Measurements from ENCODE around the gene POC1A.
A peak's percentile ranks its signal among the peaks of the same experiment; 100 is the strongest.

The POC1A gene

GRCh38 chr3:52154135-52155094 lies at the start of gene POC1A:
Gene POC1A, minus strand, starts transcription at chr3:52154423. Its CDS starts 51 bp downstream, at chr3:52154372.
- DNase-seq, result peak; percentile 85

GRCh38 chr3:52203701-52204100 lies 49.5 kb upstream of the POC1A start:
- DNase-seq, result no peak

GRCh38 chr3:52202384-52203077 lies 48.3 kb upstream of the POC1A start:
- DNase-seq, result no peak

- DNase-seq, result no peak
These were observed 46.9 kb upstream of the POC1A start for GRCh38 chr3:52200981-52201679.

DNA sequence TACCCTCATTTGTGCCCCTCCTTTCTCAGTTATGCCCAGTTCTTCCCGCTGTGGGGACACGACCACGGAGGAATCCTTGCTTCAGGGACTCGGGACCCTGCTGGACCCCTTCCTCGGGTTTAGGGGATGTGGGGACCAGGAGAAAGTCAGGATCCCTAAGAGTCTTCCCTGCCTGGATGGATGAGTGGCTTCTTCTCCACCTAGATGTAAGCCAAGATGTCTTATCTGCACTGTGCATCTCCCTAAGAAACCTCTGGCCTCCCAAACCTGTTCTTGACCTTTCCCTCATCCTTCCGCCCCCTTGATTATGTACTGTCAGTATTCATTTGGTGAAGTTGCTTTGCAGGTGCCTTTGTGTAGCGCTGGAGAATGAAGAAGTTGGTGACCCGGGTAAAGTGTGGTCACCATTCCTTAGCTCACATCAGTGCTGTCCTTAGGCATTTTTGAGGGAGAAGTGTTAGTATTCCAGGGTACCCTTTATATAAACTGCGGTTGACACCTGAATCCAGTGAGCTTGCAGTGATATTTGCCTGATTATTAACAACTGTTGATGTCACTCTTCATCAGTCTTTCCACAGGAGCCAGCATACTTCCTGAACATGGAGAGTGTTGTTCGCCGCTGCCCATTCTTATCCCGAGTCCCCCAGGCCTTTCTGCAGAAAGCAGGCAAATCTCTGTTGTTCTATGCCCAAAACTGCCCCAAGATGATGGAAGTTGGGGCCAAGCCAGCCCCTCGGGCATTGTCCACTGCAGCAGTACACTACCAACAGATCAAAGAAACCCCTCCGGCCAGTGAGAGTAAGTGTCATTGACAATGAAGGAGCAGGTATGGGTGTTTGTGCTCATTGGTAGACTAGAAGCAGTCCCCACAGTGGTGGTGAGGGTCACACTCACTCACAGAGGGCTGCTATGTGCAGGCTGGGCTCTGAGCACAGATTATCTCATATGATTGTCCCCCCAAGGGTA lies 44.7 kb upstream of the POC1A start:
- no peak for DNase-seq

DNA sequence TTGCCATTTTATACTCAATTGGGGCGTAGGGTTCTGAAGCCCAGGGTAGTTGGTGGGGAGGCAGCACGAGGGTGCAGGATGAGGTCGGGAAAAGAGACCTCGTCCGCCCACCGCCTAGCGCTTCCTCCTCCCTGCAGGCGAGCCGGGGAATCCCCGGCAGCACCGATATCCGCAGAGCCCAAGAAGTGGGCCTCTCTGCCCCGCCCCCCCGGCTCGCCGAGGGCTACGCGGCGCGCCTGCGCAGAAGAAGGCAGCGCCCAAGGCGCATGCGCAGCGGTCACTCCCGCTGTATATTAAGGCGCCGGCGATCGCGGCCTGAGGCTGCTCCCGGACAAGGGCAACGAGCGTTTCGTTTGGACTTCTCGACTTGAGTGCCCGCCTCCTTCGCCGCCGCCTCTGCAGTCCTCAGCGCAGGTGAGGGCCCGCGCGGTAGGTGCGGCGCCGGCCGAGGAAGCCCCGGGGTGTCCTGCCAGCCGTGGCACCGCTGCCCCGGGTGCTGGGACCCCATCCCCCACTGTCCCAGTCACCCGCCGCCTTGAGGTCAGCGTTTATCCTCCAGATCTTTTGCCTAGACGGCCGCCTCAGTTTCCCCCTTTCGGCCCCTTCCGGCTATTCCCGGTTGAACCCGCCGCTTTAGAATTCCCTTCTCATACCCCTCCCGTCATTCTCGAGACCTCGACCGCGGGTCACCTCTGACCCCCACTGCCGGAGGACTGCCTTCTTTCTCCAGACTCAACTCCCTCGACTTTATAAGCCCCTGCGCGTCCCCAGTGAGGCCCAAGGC lies 43.8 kb upstream of the POC1A start, which contains the start of gene ALAS1:
ALAS1 (plus strand) TSS at position 319 of the 784 bp plus-strand sequence. CDS start 1,082 bp downstream, outside the sequence.
- DNase-seq, result peak; percentile 94

DNA sequence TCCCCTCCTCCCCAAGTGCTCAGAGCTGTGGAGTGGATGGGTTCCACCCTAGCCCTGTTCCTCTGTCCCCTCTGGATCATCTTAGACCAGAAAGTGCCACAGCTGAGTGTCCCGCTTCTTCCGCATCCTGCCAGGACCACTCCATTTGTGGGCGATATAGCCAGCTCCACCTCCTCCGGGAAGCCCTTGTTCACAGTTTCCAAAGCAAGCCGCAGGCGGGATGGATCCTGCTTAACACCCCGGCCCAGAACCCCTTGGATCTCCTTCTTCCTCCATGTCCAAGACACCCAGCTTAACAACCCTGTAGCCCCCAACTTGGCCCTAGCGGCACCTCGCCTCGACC lies 43.2 kb upstream of the POC1A start:
- no peak for DNase-seq

GRCh38 chr3:52196977-52197376 lies 42.8 kb upstream of the POC1A start:
- no peak for DNase-seq

GRCh38 chr3:52195823-52196331 lies 41.7 kb upstream of the POC1A start:
- DNase-seq, result no peak

DNA sequence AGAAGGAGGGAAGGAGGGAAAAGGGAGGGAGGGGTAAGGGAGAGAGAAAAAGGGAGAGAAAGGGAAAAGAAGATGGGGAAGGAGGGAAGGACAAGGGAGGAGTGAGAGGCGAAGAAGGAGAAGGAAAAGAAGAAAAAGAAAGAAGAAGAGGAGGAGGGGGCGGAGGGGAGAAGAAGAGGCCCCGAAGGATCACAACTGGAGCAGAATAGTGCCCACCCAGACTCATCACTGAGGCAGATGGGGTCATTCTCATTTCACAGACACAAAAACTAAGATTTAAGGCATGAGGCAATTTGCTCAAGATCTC lies 41.0 kb upstream of the POC1A start:
- DNase-seq, result no peak

- no peak for DNase-seq
These were observed 40.5 kb upstream of the POC1A start for GRCh38 chr3:52194485-52195290.

- DNase-seq, result no peak
These were observed 38.8 kb upstream of the POC1A start for GRCh38 chr3:52193065-52193464.

DNA sequence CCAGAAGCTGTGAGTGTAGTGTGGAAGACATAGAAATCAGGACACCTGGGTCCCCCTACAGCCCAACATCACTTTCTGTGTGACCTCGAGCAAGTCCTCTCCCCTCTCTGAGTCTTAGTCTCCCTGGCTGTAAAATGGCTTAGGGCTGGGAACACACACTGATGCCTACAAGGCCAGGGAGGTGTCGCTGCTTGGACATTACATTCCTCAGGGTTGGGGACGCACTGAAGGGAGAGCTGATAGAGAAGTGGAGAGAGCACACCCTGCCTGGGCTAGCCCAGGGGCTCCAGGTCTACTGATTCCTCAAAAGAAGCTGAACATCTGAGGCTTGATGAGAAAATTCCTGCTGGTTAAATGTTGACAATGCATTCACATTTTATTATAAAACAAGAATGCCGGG lies 37.4 kb upstream of the POC1A start:
- no peak for DNase-seq

- no peak for DNase-seq
These were observed 36.3 kb upstream of the POC1A start for GRCh38 chr3:52190294-52191074.

- DNase-seq, result no peak
These were observed 34.3 kb upstream of the POC1A start for GRCh38 chr3:52188556-52188955.

DNA sequence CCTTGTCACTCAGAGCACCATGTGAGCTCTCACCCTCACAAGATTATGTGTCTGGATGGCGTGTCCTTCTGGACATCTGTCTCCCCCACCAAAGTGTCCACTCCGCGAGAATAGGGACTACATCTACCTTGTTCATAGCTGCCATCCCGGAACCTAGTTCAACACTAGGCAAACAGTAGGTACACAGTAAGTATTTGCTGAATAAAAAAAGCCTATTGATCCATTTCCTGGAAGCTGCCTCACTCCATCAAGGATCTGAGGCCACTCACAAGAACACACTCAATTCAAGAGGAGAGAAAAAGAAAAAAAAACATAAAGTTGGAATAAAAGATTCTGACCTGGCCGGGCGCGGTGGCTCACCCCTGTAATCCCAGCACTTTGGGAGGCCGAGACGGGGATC lies 32.5 kb upstream of the POC1A start:
- DNase-seq, result no peak

DNA sequence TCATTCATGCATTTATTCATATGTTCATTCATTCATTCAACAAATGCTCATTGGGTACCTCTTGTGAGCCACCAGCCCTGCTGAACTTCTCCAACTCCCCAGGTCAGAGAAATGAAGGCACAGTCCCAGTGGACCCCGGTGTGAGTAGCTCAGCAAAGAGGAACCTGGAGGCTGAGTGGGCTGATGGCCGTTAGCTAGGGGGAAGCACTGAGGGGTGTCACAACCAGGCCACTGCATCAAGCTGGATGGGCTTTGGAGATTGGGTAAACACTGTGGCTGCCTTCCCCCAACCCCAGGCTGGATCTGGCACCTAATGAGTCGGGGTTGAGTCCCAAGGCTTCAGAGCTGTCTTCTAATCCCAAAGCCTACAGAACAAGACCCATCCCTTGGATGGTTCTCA lies 31.6 kb upstream of the POC1A start:
- no peak for DNase-seq

GRCh38 chr3:52185311-52185710 lies 31.1 kb upstream of the POC1A start:
- DNase-seq, result no peak

DNA sequence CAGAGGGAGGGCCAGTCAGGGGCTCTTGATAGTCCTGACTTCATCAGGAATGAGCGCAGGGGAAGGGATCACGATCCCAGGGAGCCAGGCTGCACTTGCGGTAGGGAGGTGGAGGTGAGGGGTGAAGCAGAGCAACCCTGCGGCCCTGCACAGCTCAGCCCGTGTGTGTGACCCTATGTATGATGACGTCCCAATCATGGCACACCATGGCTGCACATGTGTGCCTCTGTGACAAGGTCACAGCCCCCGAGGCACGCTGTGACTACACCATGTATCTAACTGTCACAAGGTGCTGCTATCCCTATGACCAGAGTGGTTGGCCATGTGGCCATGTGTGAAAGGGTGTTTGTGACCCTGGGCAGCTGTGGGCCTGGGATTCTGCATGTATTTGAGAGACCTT lies 30.5 kb upstream of the POC1A start:
- no peak for DNase-seq
